ENCODE data around the gene AK4.
"Not testable (repeated sequence)": the region's sequence is repeated elsewhere in the genome, so short reads cannot be mapped to it uniquely, and the experiment has no call there.

Gene AK4

GRCh38 chr1:65214340-65215027 is 66.5 kb downstream of the AK4 start:
- no peak for DNase-seq (ENCODE audit: low spot score)

DNA sequence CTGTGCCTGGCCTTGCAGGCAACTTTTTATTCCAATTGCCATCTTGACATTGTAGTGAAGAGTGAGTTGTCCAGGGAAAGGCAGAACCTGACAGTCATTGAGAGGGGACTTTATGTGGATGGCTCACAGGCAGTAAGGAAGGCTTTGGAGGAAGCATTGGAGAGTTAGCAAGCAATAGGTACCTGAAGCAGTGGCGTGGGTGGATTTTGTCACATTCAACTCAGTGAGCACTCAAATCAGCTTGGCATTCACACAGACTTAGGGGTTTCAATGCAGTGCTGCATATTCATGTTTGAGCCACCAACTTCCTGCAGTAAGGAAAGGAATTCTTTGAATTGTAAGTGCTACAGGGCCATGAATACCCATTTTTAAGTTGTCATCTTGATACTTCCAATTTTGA is 69.0 kb downstream of the AK4 start:
- no peak for DNase-seq (ENCODE audit: low spot score)

- DNase-seq (ENCODE audit: low spot score) = no peak
Observed at GRCh38 chr1:65221638-65222339, 73.8 kb downstream of the AK4 start.

GRCh38 chr1:65222340-65222940 is 74.4 kb downstream of the AK4 start:
- DNase-seq (ENCODE audit: low spot score) = no peak

GRCh38 chr1:65224681-65225091 is 76.7 kb downstream of the AK4 start:
- DNase-seq (ENCODE audit: low spot score) = no peak

GRCh38 chr1:65225179-65225578 is 77.2 kb downstream of the AK4 start:
- DNase-seq (ENCODE audit: low spot score) = no peak

DNA sequence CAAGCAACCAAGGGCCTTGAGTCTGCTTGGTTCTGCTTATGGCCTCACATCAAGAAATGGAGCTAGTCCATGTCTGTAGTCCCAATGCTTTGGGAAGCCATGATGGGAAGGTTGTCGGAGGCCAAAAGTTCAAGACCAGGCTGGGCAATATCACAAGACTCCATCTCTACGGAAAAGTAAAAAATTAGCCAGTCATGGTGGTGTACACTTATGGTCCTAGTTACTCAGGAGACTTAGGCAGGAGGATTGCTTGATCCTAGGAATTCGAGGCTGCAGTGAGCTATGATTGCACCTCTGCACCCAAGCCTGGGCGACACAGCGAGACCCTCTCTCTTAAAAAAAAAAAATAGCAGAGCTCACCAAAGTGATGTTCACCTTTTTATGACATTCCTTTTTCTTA is 81.2 kb downstream of the AK4 start:
- DNase-seq (ENCODE audit: low spot score) = no peak

DNA sequence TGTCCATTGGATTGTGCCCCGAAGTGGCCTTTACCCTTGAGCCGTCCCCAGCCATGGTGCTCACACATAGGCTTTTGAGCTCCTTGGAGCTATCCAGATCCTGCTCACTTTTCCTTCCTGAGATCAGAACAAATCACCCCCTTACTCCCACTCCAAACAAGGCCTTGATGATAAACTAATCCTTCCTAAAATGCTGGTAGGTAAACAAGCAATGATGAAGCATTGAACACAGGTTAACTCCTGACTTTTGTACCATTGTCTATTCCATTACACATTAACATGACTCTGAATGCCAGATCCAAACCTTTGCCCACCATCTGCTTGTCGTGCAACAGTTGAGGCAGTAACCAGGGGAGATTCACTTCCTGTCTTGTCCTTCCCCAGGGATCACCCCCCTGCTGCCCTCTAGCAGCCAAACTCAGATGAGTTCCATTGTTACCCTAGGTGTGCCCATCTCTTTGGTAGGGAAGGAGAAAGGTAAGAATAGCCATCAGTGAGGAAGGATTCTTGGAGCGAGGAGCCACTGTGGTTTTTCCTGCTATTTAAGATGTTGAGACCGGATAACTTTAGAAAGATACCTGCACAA is 81.8 kb downstream of the AK4 start:
- DNase-seq (ENCODE audit: low spot score) = no peak

GRCh38 chr1:65230731-65231481 is 82.9 kb downstream of the AK4 start:
- no peak for DNase-seq (ENCODE audit: low spot score)

DNA sequence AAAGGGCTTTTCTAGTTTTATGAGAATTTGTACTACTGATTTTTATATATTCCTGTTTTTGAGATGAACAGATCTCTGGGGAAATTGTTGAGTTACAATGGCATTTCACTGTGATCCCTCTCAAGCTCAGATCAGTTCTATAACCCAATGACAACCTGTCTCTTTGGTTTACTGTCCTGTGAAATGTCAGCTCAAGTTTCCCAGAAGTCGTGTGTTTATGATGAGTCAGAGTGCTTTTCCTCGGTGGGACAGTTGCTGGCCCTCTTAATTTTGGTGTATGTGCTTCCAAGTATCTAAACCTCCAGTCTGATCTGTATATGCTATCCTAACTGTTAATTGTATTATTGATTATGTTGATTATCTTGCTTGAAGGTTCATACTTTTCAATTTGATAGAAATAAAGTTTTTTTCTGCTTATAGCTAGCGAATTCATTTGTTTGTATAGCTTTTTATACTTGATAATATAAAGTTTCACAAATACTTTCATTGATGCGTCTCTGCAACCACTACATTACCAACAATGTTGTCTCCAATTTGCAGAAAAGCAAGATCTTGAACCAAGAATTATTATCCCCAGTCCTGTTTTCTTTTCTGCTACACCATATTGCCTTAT is 83.8 kb downstream of the AK4 start:
- DNase-seq (ENCODE audit: low spot score) = no peak

DNA sequence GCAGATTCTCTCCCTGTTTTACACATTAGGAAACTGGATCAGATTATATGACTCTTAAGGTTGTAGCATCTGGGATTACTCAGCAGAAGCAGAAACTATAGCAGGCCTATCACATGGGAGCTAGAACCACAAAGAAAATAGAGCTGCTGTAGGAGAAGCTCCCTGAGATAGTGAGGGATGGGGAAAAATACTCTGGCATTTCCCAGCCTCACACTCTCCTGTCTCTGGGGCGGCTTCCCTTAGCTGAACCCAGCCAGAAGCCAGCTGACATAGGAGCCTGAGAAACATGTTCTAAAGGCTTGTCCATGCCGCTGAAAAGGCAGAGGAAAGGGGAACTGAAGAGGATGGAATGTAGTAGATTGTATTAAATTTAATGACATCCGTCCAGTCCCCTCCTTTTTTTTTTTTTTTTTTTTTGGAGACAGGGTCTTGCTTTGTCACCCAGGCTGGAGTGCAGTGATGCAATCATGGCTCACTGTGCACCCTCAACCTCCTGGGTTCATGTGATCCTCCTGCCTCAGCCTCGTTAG is 84.5 kb downstream of the AK4 start:
- no peak for DNase-seq (ENCODE audit: low spot score)

DNA sequence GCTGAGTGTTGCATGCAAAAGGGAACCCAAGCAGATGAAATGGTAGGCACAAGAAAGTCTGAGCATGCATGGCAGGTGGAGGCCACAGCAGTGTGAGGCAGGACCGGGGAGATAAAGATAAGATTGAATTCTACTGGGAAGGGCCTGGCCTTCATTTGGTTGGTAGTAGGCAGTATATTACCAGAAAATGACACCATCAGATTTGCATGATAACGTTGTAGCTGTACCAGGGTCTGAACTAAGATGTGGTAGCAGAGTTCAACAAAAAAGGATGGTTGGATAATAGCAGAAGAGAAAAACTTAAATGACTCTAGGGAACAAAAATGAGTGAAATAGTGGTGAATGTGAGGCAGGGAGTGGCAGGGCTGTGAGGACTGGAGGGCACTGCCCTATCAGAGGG is 85.8 kb downstream of the AK4 start:
- DNase-seq (ENCODE audit: low spot score) = no peak

DNA sequence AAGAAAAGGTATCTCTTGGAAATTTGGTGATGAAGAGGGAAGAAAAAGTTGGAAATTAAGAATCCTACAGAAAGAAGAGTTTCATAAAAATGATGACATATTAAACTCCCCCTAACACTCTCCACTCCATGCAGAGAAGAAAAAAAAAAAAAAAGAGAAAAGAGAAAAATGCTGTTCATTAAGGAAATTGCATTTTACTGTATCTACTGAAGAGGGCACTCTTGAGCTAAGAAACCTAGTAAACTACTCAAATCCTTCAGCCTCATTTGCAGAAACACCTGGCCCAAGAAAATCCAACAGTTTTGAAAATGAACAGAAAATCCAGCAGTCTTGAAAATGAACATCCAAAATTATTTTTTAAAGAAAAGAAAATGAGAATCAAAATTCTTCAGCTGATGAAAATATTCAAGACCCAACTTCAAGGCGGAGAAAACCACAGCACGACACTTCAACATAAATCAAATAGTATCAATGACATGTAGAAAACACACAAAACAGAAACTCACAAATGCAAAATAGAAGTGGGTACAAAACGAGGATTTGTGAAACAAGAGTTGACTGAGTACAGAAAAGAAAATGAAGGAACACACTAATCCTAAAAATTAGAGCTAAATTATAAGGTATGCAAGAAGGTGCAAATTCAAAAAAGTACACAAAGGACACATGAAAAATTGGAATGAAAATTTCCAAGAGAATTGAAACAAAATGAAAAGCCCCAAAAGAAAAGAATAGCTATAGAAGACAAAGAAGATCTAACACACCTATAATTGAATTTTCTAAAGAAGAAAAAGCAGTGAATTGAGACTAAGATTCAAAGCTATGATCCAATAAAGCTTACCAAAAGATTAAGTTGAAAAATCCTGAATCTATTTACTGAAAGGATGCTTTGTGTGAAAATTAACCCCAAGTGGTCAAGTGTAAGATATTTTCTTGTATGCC is 88.1 kb downstream of the AK4 start:
- DNase-seq (ENCODE audit: low spot score) = no peak

- DNase-seq (ENCODE audit: low spot score) = not testable (repeated sequence)
Observed at GRCh38 chr1:65237088-65237487, 89.1 kb downstream of the AK4 start.

DNA sequence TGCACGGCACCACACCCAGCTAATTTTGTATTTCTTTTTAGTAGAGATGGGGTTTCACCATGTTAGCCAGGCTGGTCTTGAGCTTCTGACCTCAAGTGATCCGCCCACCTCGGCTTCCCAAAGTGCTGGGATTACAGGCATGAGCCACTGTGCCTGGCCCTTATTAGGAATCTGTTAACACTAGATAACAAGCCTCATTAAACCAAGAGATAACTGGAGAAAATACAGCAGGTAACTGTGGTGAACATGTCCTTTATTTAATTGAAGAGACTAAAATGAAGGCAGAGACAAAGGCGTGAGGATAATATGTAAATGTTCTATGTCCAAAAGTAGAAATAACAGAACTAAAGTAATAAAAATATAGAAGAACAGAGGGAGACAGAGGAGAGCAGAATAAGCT is 89.5 kb downstream of the AK4 start:
- DNase-seq (ENCODE audit: low spot score) = no peak

GRCh38 chr1:65238010-65238409 is 90.0 kb downstream of the AK4 start:
- DNase-seq (ENCODE audit: low spot score) = no peak

GRCh38 chr1:65243491-65243890 is 95.5 kb downstream of the AK4 start:
- DNase-seq (ENCODE audit: low spot score) = no peak

DNA sequence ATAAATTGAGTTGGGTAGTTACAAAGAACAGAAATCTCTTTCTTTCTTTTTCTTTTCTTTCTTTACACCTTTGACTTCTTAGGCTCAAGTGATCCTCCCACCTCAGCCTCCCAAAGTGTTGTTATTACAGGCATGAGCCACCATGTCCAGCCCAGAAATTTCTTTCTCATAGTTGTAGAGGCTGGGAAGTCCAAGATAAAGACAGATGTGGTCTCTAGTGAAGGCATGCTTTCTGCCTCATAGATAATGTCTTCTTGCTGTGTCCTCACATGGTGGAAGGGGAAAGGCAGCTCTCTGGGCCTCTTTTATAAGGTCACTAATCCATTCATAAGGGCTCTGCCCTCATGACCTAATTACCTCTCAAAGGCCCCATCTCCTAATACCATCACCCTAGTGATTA is 97.3 kb downstream of the AK4 start:
- DNase-seq (ENCODE audit: low spot score) = no peak

DNA sequence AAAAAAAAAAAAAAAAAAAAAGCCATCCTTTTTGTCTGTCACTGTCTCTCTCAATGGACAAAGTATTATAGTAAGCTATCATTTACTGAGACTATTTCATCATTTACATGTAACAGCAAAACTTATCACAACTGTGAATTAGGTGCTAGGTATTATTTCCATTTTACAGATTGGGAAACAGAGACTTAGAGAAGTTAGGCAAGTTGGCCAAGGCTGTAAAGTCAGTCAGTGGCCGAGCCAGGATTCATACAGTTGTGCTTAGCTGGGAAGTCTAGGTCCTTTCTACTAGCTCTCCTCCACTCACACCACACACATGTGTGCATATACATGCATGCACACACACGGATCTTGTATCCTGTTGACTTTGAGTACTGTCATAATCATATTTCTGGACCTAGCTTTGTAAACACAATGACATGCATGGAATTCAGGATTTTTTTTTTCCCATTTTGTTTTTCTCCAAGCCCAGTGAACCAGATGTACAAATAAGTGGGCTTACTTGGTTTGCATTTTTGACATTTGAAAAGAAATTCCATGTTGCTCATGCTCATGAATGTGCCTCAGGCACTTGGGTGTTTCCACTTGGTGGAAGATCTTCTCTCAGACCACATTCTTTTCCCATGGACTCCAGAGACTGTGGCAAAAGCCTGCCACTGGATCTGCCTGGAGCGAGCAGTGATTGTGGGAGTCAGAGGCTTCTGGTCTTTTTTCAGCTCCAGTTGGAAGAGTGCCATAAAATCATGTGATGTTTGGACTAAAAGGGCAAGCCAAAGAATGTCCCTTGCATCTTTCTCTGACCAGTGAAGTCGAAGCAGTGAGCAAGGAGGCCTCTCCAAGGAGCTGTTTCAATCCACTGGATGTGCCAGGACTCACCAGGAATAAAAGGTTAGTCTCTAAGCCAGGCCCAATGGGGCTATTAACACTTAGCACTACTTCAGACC is 99.7 kb downstream of the AK4 start:
- no peak for DNase-seq (ENCODE audit: low spot score)
